IMR-90 (cell line): ENCODE measurements around the gene APOBEC3F. TPM values are rescaled to one million over a fixed set of nuclear protein-coding genes. Genes with fewer than 3 reads are reported as not detected.

ENCODE experiments used
- ATAC-seq: fragments of 200-7000 bp; cut with Tn5 transposase; 2 replicates; pipeline ENCODE4 v1.9.1; 2020; ENCODE audit warnings: low read depth, mild to moderate bottlenecking, moderate library complexity
- BruUV-seq: library from RNA; stranded (reverse); fragments of 400-500 nt; replicated peaks from 2 replicates; lab custom pipeline; 2021; lab: Mats Ljungman, UMichigan
- CTCF ChIA-PET: fragments of 300-600 bp; formaldehyde crosslinking; extraction: SDS; loops from one replicate; lab custom pipeline; 2021; ENCODE audit warnings: antibody characterized with exemption; lab: Yijun Ruan, JAX
- POLR2A ChIA-PET: fragments of 300-600 bp; sonication (Branson Sonifier 250); formaldehyde crosslinking; loops from one replicate; lab custom pipeline; 2022; ENCODE audit warnings: antibody characterized with exemption; ENCODE audit not compliant: unreplicated experiment; lab: Charles Lee
- DNase-seq: peaks from one replicate; pipeline ENCODE4 v3.0.0; 2013
- H2AFZ ChIP-seq: replicated peaks from 2 replicates; pipeline ENCODE3; 2013; ENCODE audit warnings: low read length, mild to moderate bottlenecking; ENCODE audit not compliant: poor library complexity
- H2AK5ac ChIP-seq: 2 replicates; pipeline ENCODE4 v1.6.1; 2013; ENCODE audit warnings: low read depth, low read length, inconsistent platforms
- H2AK9ac ChIP-seq: replicated peaks from 2 replicates; pipeline ENCODE3; 2013; ENCODE audit warnings: mild to moderate bottlenecking, low read depth, low read length, moderate library complexity; ENCODE audit not compliant: poor library complexity
- H2BK120ac ChIP-seq: 2 replicates; pipeline ENCODE4 v1.6.1; 2013; ENCODE audit warnings: low read depth, low read length, inconsistent platforms
- H2BK15ac ChIP-seq: 3 replicates; pipeline ENCODE4 v1.6.1; 2013; ENCODE audit warnings: low read depth, low read length, inconsistent platforms
- H2BK20ac ChIP-seq: 2 replicates; pipeline ENCODE4 v1.6.1; 2013; ENCODE audit warnings: low read depth, mild to moderate bottlenecking, inconsistent platforms, low read length, moderate library complexity
- H2BK5ac ChIP-seq: 2 replicates; pipeline ENCODE4 v1.6.1; 2013; ENCODE audit warnings: mild to moderate bottlenecking, low read depth, low read length, inconsistent platforms; ENCODE audit not compliant: poor library complexity, severe bottlenecking
- H3K14ac ChIP-seq: replicated peaks from 2 replicates; pipeline ENCODE4 v1.6.1; 2013; ENCODE audit warnings: low read depth, low read length, inconsistent platforms
- H3K18ac ChIP-seq: 2 replicates; pipeline ENCODE4 v1.6.1; 2013; ENCODE audit warnings: low read depth, low read length, control low read depth
- H3K23ac ChIP-seq: 2 replicates; pipeline ENCODE4 v1.6.1; 2013; ENCODE audit warnings: low read depth, low read length, inconsistent platforms
- H3K27ac ChIP-seq: 2 replicates; pipeline ENCODE4 v1.5.1; 2013; ENCODE audit warnings: mild to moderate bottlenecking, control low read depth, low read length; ENCODE audit not compliant: insufficient read depth
- H3K27me3 ChIP-seq: 2 replicates; pipeline ENCODE4 v1.6.1; 2013; ENCODE audit warnings: low read length; ENCODE audit not compliant: control insufficient read depth, insufficient read depth
- H3K36me3 ChIP-seq: 2 replicates; pipeline ENCODE4 v1.6.1; 2013; ENCODE audit warnings: low read length, mixed read lengths; ENCODE audit not compliant: control insufficient read depth, insufficient read depth
- H3K4ac ChIP-seq: 2 replicates; pipeline ENCODE4 v1.6.1; 2013; ENCODE audit warnings: low read depth, low read length, inconsistent platforms
- H3K4me1 ChIP-seq: 2 replicates; pipeline ENCODE4 v1.6.1; 2013; ENCODE audit warnings: low read length, mixed read lengths; ENCODE audit not compliant: control insufficient read depth, insufficient read depth
- H3K4me2 ChIP-seq: 2 replicates; pipeline ENCODE4 v1.6.1; 2013; ENCODE audit warnings: low read depth, mild to moderate bottlenecking, control low read depth, low read length, moderate library complexity
- H3K4me3 ChIP-seq: 2 replicates; pipeline ENCODE4 v1.5.1; 2013; ENCODE audit warnings: low read depth, mild to moderate bottlenecking, control low read depth, low read length, moderate library complexity; ENCODE audit not compliant: insufficient read depth
- H3K56ac ChIP-seq: 2 replicates; pipeline ENCODE4 v1.6.1; 2013; ENCODE audit warnings: low read length, inconsistent platforms; ENCODE audit not compliant: insufficient read depth; ENCODE audit errors: extremely low read depth
- H3K79me1 ChIP-seq, 2 experiments: 2 replicates each; pipeline ENCODE4 v1.6.1; 2013; ENCODE audit warnings: low read length in 2 of 2, inconsistent platforms in 1 of 2, low read depth in 1 of 2
- H3K9ac ChIP-seq: 2 replicates; pipeline ENCODE4 v1.6.1; 2013; ENCODE audit warnings: low read depth, low read length, control low read depth
- H3K9me1 ChIP-seq: 2 replicates; pipeline ENCODE4 v1.6.1; 2013; ENCODE audit warnings: low read length, inconsistent platforms; ENCODE audit not compliant: insufficient read depth
- H3K9me3 ChIP-seq: 2 replicates; pipeline ENCODE4 v1.6.1; 2013; ENCODE audit warnings: low read length; ENCODE audit not compliant: control insufficient read depth, insufficient read depth
- H4K20me1 ChIP-seq: 2 replicates; pipeline ENCODE4 v1.6.1; 2013; ENCODE audit warnings: low read length, inconsistent platforms; ENCODE audit not compliant: insufficient read depth
- H4K5ac ChIP-seq: 2 replicates; pipeline ENCODE4 v1.6.1; 2013; ENCODE audit warnings: mild to moderate bottlenecking, low read depth, low read length, control low read depth
- H4K8ac ChIP-seq, 2 experiments: 2 replicates each; pipeline ENCODE4 v1.6.1; 2013; ENCODE audit warnings: low read depth in 2 of 2, low read length in 2 of 2, control low read depth in 1 of 2, inconsistent platforms in 1 of 2
- H4K91ac ChIP-seq: 2 replicates; pipeline ENCODE4 v1.6.1; 2013; ENCODE audit warnings: low read depth, low read length, inconsistent platforms; ENCODE audit not compliant: insufficient read depth
- CEBPB ChIP-seq: IDR thresholded peaks from 2 replicates; pipeline ENCODE4 v1.6.1; 2012; ENCODE audit warnings: low read depth, low read length, improper control_type of control experiment
- FOS ChIP-seq: fragments of 150-350 bp; IDR thresholded peaks from 2 replicates; pipeline ENCODE4 v1.6.1; 2016; ENCODE audit warnings: low read depth, low read length
- POLR2A ChIP-seq: IDR thresholded peaks from 2 replicates; pipeline ENCODE4 v1.6.1; 2012; ENCODE audit warnings: mild to moderate bottlenecking, low read depth, low read length
- RAD21 ChIP-seq: IDR thresholded peaks from 2 replicates; pipeline ENCODE4 v1.6.1; 2012; ENCODE audit warnings: low read length, improper control_type of control experiment
- SMC3 ChIP-seq: fragments of 150-350 bp; IDR thresholded peaks from 2 replicates; pipeline ENCODE4 v1.6.1; 2016; ENCODE audit warnings: low read depth, mild to moderate bottlenecking, antibody characterized with exemption, low read length, moderate library complexity
- WGBS, 2 experiments: methylation state at CpG; one replicate each; pipeline versions ENCODE4 v1.1.5 to v1.1.7; 2013; ENCODE audit warnings: missing lambda C conversion rate in 2 of 2; ENCODE audit not compliant: insufficient read length in 1 of 2; ENCODE audit errors: extremely low coverage in 2 of 2; 5-methylcytosine and 5-hydroxymethylcytosine counted together
- dilution Hi-C: fragments of 300-500 bp; cut with HindIII; formaldehyde crosslinking; loops from one replicate; pipeline ENCODE4 v1.14.3; 2018; ENCODE audit warnings: low sequenced_read_pairs; ENCODE audit not compliant: unreplicated experiment
- in situ Hi-C: fragments of 300-500 bp; cut with MboI; formaldehyde crosslinking; loops from 3 replicates; pipeline ENCODE4 v1.14.3; 2019; ENCODE audit warnings: low sequenced_read_pairs, inconsistent platforms, mixed read lengths
- intact Hi-C: fragments of 100-400 bp; cut with micrococcal nuclease; formaldehyde crosslinking; loops from 2 replicates; pipeline ENCODE4 v1.10.0; 2022
- polyA plus RNA-seq, 3 experiments: library from polyadenylated mRNA; depleted of rRNA; stranded (reverse); fragments of >200 nt; gene quantifications; 2 replicates each; pipeline ENCODE4 v1.2.3, GENCODE V29; 2012; ENCODE audit warnings: low replicate concordance in 1 of 3
- total RNA-seq: library from RNA; depleted of rRNA; stranded (reverse); fragments of >200 nt; gene quantifications from 2 replicates; pipeline ENCODE4 v1.2.3, GENCODE V29; 2012
- TF ChIP-seq, protein P1 (sequence below): fragments of 150-350 bp; IDR thresholded peaks from 2 replicates; pipeline ENCODE4 v1.6.1; 2017; ENCODE audit warnings: mild to moderate bottlenecking, antibody characterized with exemption, low read length, low read depth

APOBEC3F gene
- total and polyA plus RNA-seq, 2 of the 4 experiments (the other 2 are of a cell fraction): 3.4 to 8.3 TPM

DNA sequence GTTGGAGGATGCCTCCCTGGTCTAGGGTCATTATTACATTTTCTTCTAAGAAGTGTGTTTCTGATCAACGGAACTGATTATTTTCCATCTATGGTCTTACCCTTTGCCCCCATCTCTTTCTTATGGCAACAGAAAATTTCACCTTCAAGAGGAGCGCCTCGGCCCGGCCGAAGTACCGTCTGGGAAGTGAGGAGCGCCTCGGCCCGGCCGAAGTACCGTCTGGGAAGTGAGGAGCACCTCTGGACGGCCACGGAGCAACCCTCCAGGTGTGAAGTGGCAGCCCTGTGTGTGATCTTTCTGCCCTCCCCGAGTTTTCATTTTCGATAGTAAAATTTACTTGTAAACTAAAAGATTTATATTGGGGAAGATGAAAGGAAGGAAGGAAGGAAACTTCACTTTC is 29.7 kb upstream of the APOBEC3F start:
- Histone ChIP-seq H4K20me1 (no peaks in the 10 kb centered on the region), H3K23ac (no peak overlapping the region), H3K4ac (no peak overlapping the region), H3K9me1 (0 out of 2 replicates have a peak, but pooled peaks cover 4% of the 10 kb centered on the region), H2AK9ac (no peak overlapping the region), H3K36me3 (no peaks in the 10 kb centered on the region), H4K5ac (no peak overlapping the region), H3K14ac (no peak overlapping the region), H3K27ac (no peak overlapping the region), H3K27me3 (no peaks in the 10 kb centered on the region), H3K4me3 (no peak overlapping the region), H3K4me2 (no peak overlapping the region), H2BK20ac (no peak overlapping the region), H3K9ac (no peak overlapping the region), H4K91ac (no peak overlapping the region), H2AK5ac (no peak overlapping the region), H3K18ac (no peak overlapping the region), H3K56ac (no peak overlapping the region), H2BK15ac (no peak overlapping the region), H2AFZ (no peak overlapping the region), H2BK120ac (no peak overlapping the region), H4K8ac (no peak overlapping the region), H2BK5ac (no peak overlapping the region), H3K4me1 (peaks cover 5% of the 10 kb centered on the region), H3K9me3 (no peaks in the 10 kb centered on the region), H3K79me1 (peaks cover 5 to 18% of the 10 kb centered on the region in 2 experiments; a peak in 3 of 4 replicates)
- TF ChIP-seq FOS: no peak
- no peak for TF ChIP-seq CEBPB
- TF ChIP-seq, protein P1, sequence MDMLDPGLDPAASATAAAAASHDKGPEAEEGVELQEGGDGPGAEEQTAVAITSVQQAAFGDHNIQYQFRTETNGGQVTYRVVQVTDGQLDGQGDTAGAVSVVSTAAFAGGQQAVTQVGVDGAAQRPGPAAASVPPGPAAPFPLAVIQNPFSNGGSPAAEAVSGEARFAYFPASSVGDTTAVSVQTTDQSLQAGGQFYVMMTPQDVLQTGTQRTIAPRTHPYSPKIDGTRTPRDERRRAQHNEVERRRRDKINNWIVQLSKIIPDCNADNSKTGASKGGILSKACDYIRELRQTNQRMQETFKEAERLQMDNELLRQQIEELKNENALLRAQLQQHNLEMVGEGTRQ: no peak
- TF ChIP-seq RAD21: no peak
- no peak for TF ChIP-seq SMC3
- no peak for TF ChIP-seq POLR2A
- no peak for DNase-seq
- in situ Hi-C loops: loop anchor here (5.0 kb wide), 1 partner anchor 111 kb away; no protein-coding TSS in a partner anchor
- CTCF ChIA-PET: no interaction called here
- dilution Hi-C loops: no loop called here
- no TSS peak for BruUV-seq
- ATAC-seq: no peak
- intact Hi-C loops: no loop called here
- POLR2A ChIA-PET: no interaction called here
- no CpG with 5 or more reads among the region's 15 CpGs for WGBS, 2 experiments
